Measurements from ENCODE around the gene STK40.

Gene STK40

GRCh38 chr1:36298640-36299039 lies 87.1 kb downstream of the STK40 start:
- H3K4me3 ChIP-seq (ENCODE audit: low read length), result no peak overlapping the region
- DNase-seq (ENCODE audit: low read depth), result no peak
- TF ChIP-seq CTCF (conservative IDR thresholded peaks at IDR 0.05; ENCODE audit: low read length), result no peak

- no peak for DNase-seq (ENCODE audit: low read depth)
- TF ChIP-seq CTCF (conservative IDR thresholded peaks at IDR 0.05; ENCODE audit: low read length), result no peak
- H3K4me3 ChIP-seq (ENCODE audit: low read length), result no peak overlapping the region
Measured at GRCh38 chr1:36297062-36297461, 88.7 kb downstream of the STK40 start.

- DNase-seq (ENCODE audit: low read depth), result no peak
- no peak for TF ChIP-seq CTCF (conservative IDR thresholded peaks at IDR 0.05; ENCODE audit: low read length)
- no peak overlapping the region for H3K4me3 ChIP-seq (ENCODE audit: low read length)
Measured at GRCh38 chr1:36295390-36295789, 90.3 kb downstream of the STK40 start.

Data from AG10803 (cell line).